Measurements from ENCODE around the gene LSM4.
"Not testable (repeated sequence)": the region's sequence is repeated elsewhere in the genome, so short reads cannot be mapped to it uniquely, and the experiment has no call there.

LSM4 gene

GRCh38 chr19:18361646-18362045 is 38.8 kb upstream of the LSM4 start:
- peak overlapping the region; percentile 99 for H3K27ac ChIP-seq
- TF ChIP-seq CTCF (conservative IDR thresholded peaks at IDR 0.05): no peak

GRCh38 chr19:18357041-18357440 is 34.2 kb upstream of the LSM4 start:
- peak overlapping the region; percentile 40 for H3K27ac ChIP-seq
- TF ChIP-seq CTCF (conservative IDR thresholded peaks at IDR 0.05): no peak

GRCh38 chr19:18354743-18355142 is 31.9 kb upstream of the LSM4 start:
- not testable (repeated sequence) for H3K27ac ChIP-seq

- no peak for TF ChIP-seq CTCF (conservative IDR thresholded peaks at IDR 0.05)
- no peak overlapping the region for H3K27ac ChIP-seq
Observed at GRCh38 chr19:18353378-18354005, 30.6 kb upstream of the LSM4 start.

- TF ChIP-seq CTCF (conservative IDR thresholded peaks at IDR 0.05): no peak
Observed at GRCh38 chr19:18351544-18351943, 28.7 kb upstream of the LSM4 start.

GRCh38 chr19:18350490-18350889 is 27.6 kb upstream of the LSM4 start:
- no peak for TF ChIP-seq CTCF (conservative IDR thresholded peaks at IDR 0.05)

More at GRCh38 chr19:18351544-18351943, 28.7 kb upstream of the LSM4 start:
- H3K27ac ChIP-seq: no peak overlapping the region

GRCh38 chr19:18349524-18350128 is 26.8 kb upstream of the LSM4 start:
- peak; percentile 97 for TF ChIP-seq CTCF (conservative IDR thresholded peaks at IDR 0.05)
- H3K27ac ChIP-seq: peak overlapping the region; percentile 33

More at GRCh38 chr19:18350490-18350889, 27.6 kb upstream of the LSM4 start:
- H3K27ac ChIP-seq: peak overlapping the region; percentile 33

GRCh38 chr19:18348818-18349339 is 26.0 kb upstream of the LSM4 start:
- not testable (repeated sequence) for H3K27ac ChIP-seq
